ENCODE data around the gene GOLGA6L7. TPM values are rescaled to one million over a fixed set of nuclear protein-coding genes. Genes with fewer than 3 reads are reported as not detected.

Gene GOLGA6L7
- total RNA-seq, 4 donors from 2014 or later = not detected

- Histone ChIP-seq H3K27ac (no peak overlapping the region), H3K9me3 (no peaks in the 10 kb centered on the region), H3K36me3 (no peaks in the 10 kb centered on the region), H3K27me3 (peaks cover 21% of the 10 kb centered on the region), H3K4me1 (peaks cover 0 to 6% (median 2%) of the 10 kb centered on the region in 4 donors), H3K4me3 (no peak overlapping the region)
- DNase-seq = no peak
- TF ChIP-seq CTCF (IDR thresholded peaks at IDR 0.05) (no peak), POLR2A (IDR thresholded peaks at IDR 0.05) (no peak), POLR2AphosphoS5 (IDR thresholded peaks at IDR 0.05) (no peak), EP300 (IDR thresholded peaks at IDR 0.05; ENCODE audit: low read depth) (no peak)
- in situ Hi-C loops (cut with MboI; ENCODE audit: low pct_ligation_motif_present in 1 of 4, low pct_unique_long_range_greater_than_20kb in 1 of 4, low sequenced_read_pairs in 3 of 4) = no loop called here
- intact Hi-C loops (cut with DNase I; ENCODE audit: low total_unique reads) = no loop called here
- WGBS, 2 donors (ENCODE audit: low coverage in 1 of 2) = 43% methylated on average over 3 of the region's 3 CpGs; no CpG with 5 or more reads in 1 of the 2 donors
These were observed 32.7 kb upstream of the GOLGA6L7 start for GRCh38 chr15:28881170-28881569.

DNA sequence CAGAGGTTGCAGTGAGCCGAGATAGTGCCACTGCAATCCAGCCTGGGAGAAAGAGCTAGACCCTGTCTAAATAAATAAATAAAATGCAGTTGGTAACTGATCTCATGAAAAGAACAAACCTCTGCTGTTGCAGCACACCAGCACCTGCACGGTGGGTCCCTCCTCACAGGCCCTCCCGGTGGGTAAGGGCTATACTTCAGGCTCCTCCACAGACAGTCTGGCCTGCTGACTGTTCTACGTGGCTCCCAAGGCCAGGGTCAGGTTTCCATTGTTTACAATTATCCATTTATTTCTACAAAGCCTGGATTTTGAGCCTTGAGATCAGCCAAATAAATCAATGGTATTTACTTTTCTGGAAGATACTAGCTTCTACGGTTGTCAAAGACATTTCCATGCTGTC is 32.2 kb upstream of the GOLGA6L7 start:
- H3K9me3 ChIP-seq = no peaks in the 10 kb centered on the region
- in situ Hi-C loops (cut with MboI; ENCODE audit: low pct_ligation_motif_present in 1 of 4, low pct_unique_long_range_greater_than_20kb in 1 of 4, low sequenced_read_pairs in 3 of 4) (no loop called here), intact Hi-C loops (cut with DNase I; ENCODE audit: low total_unique reads) (no loop called here)
- H3K4me3 ChIP-seq = no peak overlapping the region
- H3K36me3 ChIP-seq = no peaks in the 10 kb centered on the region
- WGBS, 2 donors (ENCODE audit: low coverage in 1 of 2) = 71 to 79% methylated on average over 2 to 5 of the region's 5 CpGs
- no peak overlapping the region for H3K27ac ChIP-seq
- DNase-seq = no peak
- peaks cover 16% of the 10 kb centered on the region for H3K27me3 ChIP-seq
- H3K4me1 ChIP-seq = peaks cover 0 to 5% (median 1%) of the 10 kb centered on the region in 4 donors
- no peak for TF ChIP-seq EP300 (IDR thresholded peaks at IDR 0.05; ENCODE audit: low read depth)
- no peak for TF ChIP-seq POLR2AphosphoS5 (IDR thresholded peaks at IDR 0.05)
- no peak for TF ChIP-seq CTCF (IDR thresholded peaks at IDR 0.05)
- TF ChIP-seq POLR2A (IDR thresholded peaks at IDR 0.05) = no peak

DNA sequence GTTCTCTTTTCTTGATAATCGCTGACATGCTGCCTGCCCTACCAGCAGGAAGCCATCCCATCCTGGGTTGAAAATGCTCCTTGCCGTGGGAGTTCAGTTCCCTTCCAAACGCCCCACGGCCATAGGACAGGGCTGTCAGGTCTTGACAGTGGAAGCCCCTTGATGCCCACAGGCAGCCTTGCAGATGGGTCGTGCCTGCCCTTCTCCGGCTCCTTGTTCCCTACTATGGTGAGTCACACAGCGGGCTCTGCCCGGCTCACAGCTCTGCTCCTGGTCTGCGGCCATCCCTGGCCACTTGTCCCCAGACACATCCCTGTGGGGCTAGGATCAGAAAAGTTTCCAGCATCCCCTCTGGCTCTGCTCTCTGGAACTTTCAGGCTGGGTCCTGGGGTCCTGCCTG is 31.1 kb upstream of the GOLGA6L7 start:
- intact Hi-C loops (cut with DNase I; ENCODE audit: low total_unique reads) = loop anchor here (10.0 kb wide), 1 partner anchor 55 kb away; no protein-coding TSS in a partner anchor
- in situ Hi-C loops (cut with MboI; ENCODE audit: low pct_ligation_motif_present in 1 of 4, low pct_unique_long_range_greater_than_20kb in 1 of 4, low sequenced_read_pairs in 3 of 4) = no loop called here

GRCh38 chr15:28878209-28878608 is 29.8 kb upstream of the GOLGA6L7 start:
- no peak overlapping the region for H3K27ac ChIP-seq
- intact Hi-C loops (cut with DNase I; ENCODE audit: low total_unique reads) (loop anchor here (10.0 kb wide), 1 partner anchor 57 kb away; no protein-coding TSS in a partner anchor), in situ Hi-C loops (cut with MboI; ENCODE audit: low pct_ligation_motif_present in 1 of 4, low pct_unique_long_range_greater_than_20kb in 1 of 4, low sequenced_read_pairs in 3 of 4) (no loop called here)
- DNase-seq = no peak
- H3K4me3 ChIP-seq = no peak overlapping the region
- H3K9me3 ChIP-seq = no peaks in the 10 kb centered on the region
- WGBS, 2 donors (ENCODE audit: low coverage in 1 of 2) = 81% methylated on average over 15 of the region's 15 CpGs; no CpG with 5 or more reads in 1 of the 2 donors
- H3K27me3 ChIP-seq = no peaks in the 10 kb centered on the region
- no peak for TF ChIP-seq EP300 (IDR thresholded peaks at IDR 0.05; ENCODE audit: low read depth)
- no peaks in the 10 kb centered on the region for H3K4me1 ChIP-seq
- no peaks in the 10 kb centered on the region for H3K36me3 ChIP-seq

More for the DNA sequence above, 31.1 kb upstream of the GOLGA6L7 start:
- TF ChIP-seq CTCF (IDR thresholded peaks at IDR 0.05) = no peak
- no peak for TF ChIP-seq POLR2AphosphoS5 (IDR thresholded peaks at IDR 0.05)
- no peak for TF ChIP-seq POLR2A (IDR thresholded peaks at IDR 0.05)
- TF ChIP-seq EP300 (IDR thresholded peaks at IDR 0.05; ENCODE audit: low read depth) = no peak
- Histone ChIP-seq H3K27ac (no peak overlapping the region), H3K36me3 (no peaks in the 10 kb centered on the region), H3K9me3 (no peaks in the 10 kb centered on the region), H3K4me3 (no peak overlapping the region), H3K4me1 (no peaks in the 10 kb centered on the region), H3K27me3 (peaks cover 5% of the 10 kb centered on the region)
- no peak for DNase-seq
- 92% methylated on average over 9 of the region's 9 CpGs; no CpG with 5 or more reads in 1 of the 2 donors for WGBS, 2 donors (ENCODE audit: low coverage in 1 of 2)

- DNase-seq = no peak
These were observed 28.4 kb upstream of the GOLGA6L7 start for GRCh38 chr15:28876845-28877185.

More at GRCh38 chr15:28876845-28877185, 28.4 kb upstream of the GOLGA6L7 start:
- Histone ChIP-seq H3K4me3 (no peak overlapping the region), H3K9me3 (no peaks in the 10 kb centered on the region), H3K36me3 (no peaks in the 10 kb centered on the region), H3K27me3 (no peaks in the 10 kb centered on the region), H3K4me1 (no peaks in the 10 kb centered on the region), H3K27ac (no peak overlapping the region)
- intact Hi-C loops (cut with DNase I; ENCODE audit: low total_unique reads) = loop anchor here (10.0 kb wide), 1 partner anchor 58 kb away; no protein-coding TSS in a partner anchor
- in situ Hi-C loops (cut with MboI; ENCODE audit: low pct_ligation_motif_present in 1 of 4, low pct_unique_long_range_greater_than_20kb in 1 of 4, low sequenced_read_pairs in 3 of 4) = no loop called here
- WGBS, 2 donors (ENCODE audit: low coverage in 1 of 2) = 90% methylated on average over 8 of the region's 8 CpGs; no CpG with 5 or more reads in 1 of the 2 donors
- TF ChIP-seq CTCF (IDR thresholded peaks at IDR 0.05) = no peak
- TF ChIP-seq POLR2A (IDR thresholded peaks at IDR 0.05) = no peak
- TF ChIP-seq EP300 (IDR thresholded peaks at IDR 0.05; ENCODE audit: low read depth) = no peak

Measured in transverse colon (tissue), 4 donors.